ENCODE data around the gene CYSRT1. TPM values are rescaled to one million over a fixed set of nuclear protein-coding genes. Genes with fewer than 3 reads are reported as not detected.

CYSRT1 gene
- polyA plus RNA-seq, 1 donor (not counting 4 experiments of a cell fraction or from before 2014, with no cell fraction given) = 0.80 TPM

DNA sequence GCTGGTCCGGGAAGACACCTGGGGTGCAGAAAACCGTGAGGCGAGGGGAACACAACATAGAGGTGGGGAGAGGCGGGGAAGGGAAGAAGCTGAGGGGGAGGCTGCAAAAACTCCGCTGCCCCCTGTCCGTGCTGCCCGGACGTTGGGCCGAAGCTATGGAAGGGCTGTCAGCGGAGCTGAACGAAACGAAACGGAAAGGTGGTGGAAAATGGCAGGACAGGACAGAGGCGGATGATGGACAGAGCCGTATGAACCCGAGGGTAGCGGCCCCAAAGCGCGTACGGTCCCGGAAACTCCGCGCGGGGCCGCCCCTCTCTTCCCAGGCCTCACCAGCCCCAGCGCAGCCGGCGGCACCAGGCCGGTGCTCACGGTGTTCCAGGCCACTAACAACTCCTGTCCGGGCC is 36.9 kb upstream of the CYSRT1 start:
- peaks cover 18 to 24% of the 10 kb centered on the region in 2 experiments for H3K36me3 ChIP-seq (ENCODE audit: control insufficient read depth in 2 of 2, extremely low read depth in 1 of 2, insufficient read depth in 2 of 2, low read length in 2 of 2)
- H3K9me3 ChIP-seq (ENCODE audit: control insufficient read depth, low read depth, low read length) = no peaks in the 10 kb centered on the region
- H2AFZ ChIP-seq (ENCODE audit: control insufficient read depth, low read length) = peak overlapping the region; percentile 91
- peak overlapping the region; percentile 97 for H3K4me2 ChIP-seq (ENCODE audit: control insufficient read depth, extremely low read depth, insufficient read depth, low read depth, low read length)
- peak overlapping the region; percentile 89 for H3K27ac ChIP-seq (ENCODE audit: control insufficient read depth, insufficient read depth, low read length)
- no peaks in the 10 kb centered on the region for H3K9me1 ChIP-seq (ENCODE audit: control insufficient read depth, extremely low read depth, insufficient read depth, low read length)
- FAIRE-seq (no peak), DNase-seq (ENCODE audit: low read depth, low spot score) (no peak)
- no peaks in the 10 kb centered on the region for H4K20me1 ChIP-seq (ENCODE audit: control insufficient read depth, extremely low read depth, insufficient read depth, low read length)
- no peaks in the 10 kb centered on the region for H3K27me3 ChIP-seq (ENCODE audit: control insufficient read depth, extremely low read depth, insufficient read depth, low read length)
- H3K4me1 ChIP-seq (ENCODE audit: control insufficient read depth, extremely low read depth, insufficient read depth, low read length) = peaks cover 23% of the 10 kb centered on the region
- peak overlapping the region; percentile 88 to 96 (median 90) for H3K4me3 ChIP-seq (ENCODE audit: control insufficient read depth in 2 of 3, extremely low read depth in 1 of 3, insufficient read depth in 2 of 3, low read depth in 1 of 3, low read length in 3 of 3)
- peaks cover 47% of the 10 kb centered on the region for H3K79me2 ChIP-seq (ENCODE audit: control insufficient read depth, insufficient read depth, low read length)
- dilution Hi-C loops (cut with MboI; ENCODE audit: extremely low pct_ligation_motif_present, low sequenced_read_pairs) = no loop called here
- H3K9ac ChIP-seq (ENCODE audit: control insufficient read depth, extremely low read depth, insufficient read depth, low read length) = peak overlapping the region; percentile 92
- TF ChIP-seq EZH2 (IDR thresholded peaks at IDR 0.05; ENCODE audit: low read length) = no peak
- TF ChIP-seq, protein P1, sequence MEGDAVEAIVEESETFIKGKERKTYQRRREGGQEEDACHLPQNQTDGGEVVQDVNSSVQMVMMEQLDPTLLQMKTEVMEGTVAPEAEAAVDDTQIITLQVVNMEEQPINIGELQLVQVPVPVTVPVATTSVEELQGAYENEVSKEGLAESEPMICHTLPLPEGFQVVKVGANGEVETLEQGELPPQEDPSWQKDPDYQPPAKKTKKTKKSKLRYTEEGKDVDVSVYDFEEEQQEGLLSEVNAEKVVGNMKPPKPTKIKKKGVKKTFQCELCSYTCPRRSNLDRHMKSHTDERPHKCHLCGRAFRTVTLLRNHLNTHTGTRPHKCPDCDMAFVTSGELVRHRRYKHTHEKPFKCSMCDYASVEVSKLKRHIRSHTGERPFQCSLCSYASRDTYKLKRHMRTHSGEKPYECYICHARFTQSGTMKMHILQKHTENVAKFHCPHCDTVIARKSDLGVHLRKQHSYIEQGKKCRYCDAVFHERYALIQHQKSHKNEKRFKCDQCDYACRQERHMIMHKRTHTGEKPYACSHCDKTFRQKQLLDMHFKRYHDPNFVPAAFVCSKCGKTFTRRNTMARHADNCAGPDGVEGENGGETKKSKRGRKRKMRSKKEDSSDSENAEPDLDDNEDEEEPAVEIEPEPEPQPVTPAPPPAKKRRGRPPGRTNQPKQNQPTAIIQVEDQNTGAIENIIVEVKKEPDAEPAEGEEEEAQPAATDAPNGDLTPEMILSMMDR (optimal IDR thresholded peaks at IDR 0.05 in 1 of 3, IDR thresholded peaks at IDR 0.05 in 1 of 3, conservative IDR thresholded peaks at IDR 0.05 in 1 of 3; ENCODE audit: extremely low read depth in 1 of 3, insufficient read depth in 2 of 3, low read length in 3 of 3) = no peak

DNA sequence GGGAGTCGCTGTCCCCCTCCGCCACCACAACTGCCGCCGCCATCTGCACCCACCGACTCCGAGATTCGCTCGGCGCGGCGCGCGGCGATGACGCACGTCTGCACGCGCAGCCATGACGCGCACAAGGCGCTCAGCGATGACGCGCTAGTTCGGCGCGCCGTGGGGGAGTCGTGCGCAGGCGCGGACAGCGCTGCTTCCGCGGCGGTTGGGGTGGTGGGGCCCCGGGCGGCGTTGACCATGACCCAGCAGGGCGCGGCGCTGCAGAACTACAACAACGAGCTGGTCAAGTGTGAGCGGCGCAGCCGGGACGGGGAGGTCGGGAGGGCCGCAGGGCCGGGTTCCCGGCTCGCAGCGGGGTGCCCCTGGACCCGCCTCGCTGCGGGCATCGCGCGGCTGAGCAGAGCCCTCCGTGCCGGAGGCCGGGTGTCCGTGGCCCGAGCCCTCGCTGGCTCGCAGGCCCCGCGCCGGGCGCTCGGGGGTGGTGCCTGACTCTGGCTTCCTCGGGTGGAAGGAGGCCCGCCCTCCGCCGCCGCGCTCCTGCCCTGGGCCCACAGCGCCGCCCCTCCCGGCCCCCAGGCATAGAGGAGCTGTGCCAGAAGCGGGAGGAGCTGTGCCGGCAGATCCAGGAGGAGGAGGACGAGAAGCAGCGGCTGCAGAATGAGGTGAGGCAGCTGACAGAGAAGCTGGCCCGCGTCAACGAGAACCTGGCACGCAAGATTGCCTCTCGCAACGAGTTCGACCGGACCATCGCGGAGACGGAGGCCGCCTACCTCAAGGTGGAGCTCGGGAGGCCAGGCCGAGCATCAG is 36.3 kb upstream of the CYSRT1 start, which contains the start of the genes ANAPC2 and SSNA1:
Gene ANAPC2 (minus strand): TSS at position 71 of the 807 bp plus-strand sequence. CDS start 28 bp downstream, at position 43.
Gene SSNA1 (plus strand): TSS at position 187 of the 807 bp plus-strand sequence. CDS start 51 bp downstream, at position 238.
- H3K4me2 ChIP-seq (ENCODE audit: control insufficient read depth, extremely low read depth, insufficient read depth, low read depth, low read length) = peak within 1 kb of the TSS; percentile 97
- no peak for TF ChIP-seq EZH2 (IDR thresholded peaks at IDR 0.05; ENCODE audit: low read length)
- TF ChIP-seq, protein P1 (optimal IDR thresholded peaks at IDR 0.05 in 1 of 3, IDR thresholded peaks at IDR 0.05 in 1 of 3, conservative IDR thresholded peaks at IDR 0.05 in 1 of 3; ENCODE audit: extremely low read depth in 1 of 3, insufficient read depth in 2 of 3, low read length in 3 of 3) = peak in 2 of 3 experiments; percentile 41 to 68
- H3K4me1 ChIP-seq (ENCODE audit: control insufficient read depth, extremely low read depth, insufficient read depth, low read length) = peaks cover 23% of the 10 kb centered on the region
- FAIRE-seq (peak; percentile 34), DNase-seq (ENCODE audit: low read depth, low spot score) (peak; percentile 57)
- peak within 1 kb of the TSS; percentile 92 for H3K9ac ChIP-seq (ENCODE audit: control insufficient read depth, extremely low read depth, insufficient read depth, low read length)
- no peaks in the 10 kb centered on the region for H4K20me1 ChIP-seq (ENCODE audit: control insufficient read depth, extremely low read depth, insufficient read depth, low read length)
- H3K4me3 ChIP-seq (ENCODE audit: control insufficient read depth in 2 of 3, extremely low read depth in 1 of 3, insufficient read depth in 2 of 3, low read depth in 1 of 3, low read length in 3 of 3) = peak within 1 kb of the TSS; percentile 88 to 96 (median 90)
- peaks cover 47% of the 10 kb centered on the region for H3K79me2 ChIP-seq (ENCODE audit: control insufficient read depth, insufficient read depth, low read length)
- H3K36me3 ChIP-seq (ENCODE audit: control insufficient read depth in 2 of 2, extremely low read depth in 1 of 2, insufficient read depth in 2 of 2, low read length in 2 of 2) = peaks cover 13 to 20% of the 10 kb centered on the region in 2 experiments
- H3K9me3 ChIP-seq (ENCODE audit: control insufficient read depth, low read depth, low read length) = no peaks in the 10 kb centered on the region
- no peaks in the 10 kb centered on the region for H3K9me1 ChIP-seq (ENCODE audit: control insufficient read depth, extremely low read depth, insufficient read depth, low read length)
- dilution Hi-C loops (cut with MboI; ENCODE audit: extremely low pct_ligation_motif_present, low sequenced_read_pairs) = no loop called here
- H3K27ac ChIP-seq (ENCODE audit: control insufficient read depth, insufficient read depth, low read length) = peak within 1 kb of the TSS; percentile 89
- H2AFZ ChIP-seq (ENCODE audit: control insufficient read depth, low read length) = peak within 1 kb of the TSS; percentile 91
- H3K27me3 ChIP-seq (ENCODE audit: control insufficient read depth, extremely low read depth, insufficient read depth, low read length) = peaks cover 3% of the 10 kb centered on the region
